Neuronal stem cell (in vitro differentiated cells): ENCODE data around the gene DTL.
A peak's percentile ranks its signal among the peaks of the same experiment; 100 is the strongest.

Source experiments
- DNase-seq: peaks from one replicate; pipeline ENCODE4 v3.0.0-alpha.2; 2013; ENCODE audit warnings: low spot score
- H2AFZ ChIP-seq: one replicate; pipeline ENCODE4 v1.6.1; 2013; ENCODE audit warnings: mild to moderate bottlenecking, low read length, inconsistent platforms
- H2AK5ac ChIP-seq: 2 replicates; pipeline ENCODE4 v1.6.1; 2013; ENCODE audit warnings: low read depth, mild to moderate bottlenecking, inconsistent platforms, low read length, moderate library complexity, mixed read lengths
- H2BK120ac ChIP-seq: 2 replicates; pipeline ENCODE4 v1.6.1; 2013; ENCODE audit warnings: low read depth, mild to moderate bottlenecking, inconsistent platforms, low read length, moderate library complexity, mixed read lengths
- H2BK12ac ChIP-seq: one replicate; pipeline ENCODE4 v1.6.1; 2013; ENCODE audit warnings: low read length, inconsistent platforms
- H2BK15ac ChIP-seq: 2 replicates; pipeline ENCODE4 v1.6.1; 2013; ENCODE audit warnings: mild to moderate bottlenecking, low read length, inconsistent platforms, mixed read lengths
- H2BK5ac ChIP-seq: one replicate; pipeline ENCODE4 v1.6.1; 2013; ENCODE audit warnings: inconsistent platforms, mild to moderate bottlenecking, low read length, moderate library complexity
- H3K14ac ChIP-seq: one replicate; pipeline ENCODE4 v1.6.1; 2013; ENCODE audit warnings: low read length, inconsistent platforms
- H3K18ac ChIP-seq: 2 replicates; pipeline ENCODE4 v1.6.1; 2013; ENCODE audit warnings: low read length, inconsistent platforms
- H3K23ac ChIP-seq: 2 replicates; pipeline ENCODE4 v1.6.1; 2013; ENCODE audit warnings: low read depth, mild to moderate bottlenecking, mixed read lengths, low read length, inconsistent platforms; ENCODE audit not compliant: poor library complexity
- H3K27ac ChIP-seq: replicated peaks from 3 replicates; pipeline ENCODE4 v1.5.1; 2013; ENCODE audit warnings: low read length, inconsistent platforms
- H3K27me3 ChIP-seq, 3 experiments: 2 replicates each; pipeline ENCODE4 v1.6.1; 2013; ENCODE audit warnings: low read length in 3 of 3, mild to moderate bottlenecking in 2 of 3, inconsistent platforms in 1 of 3, low read depth in 1 of 3, mixed read lengths in 1 of 3, moderate library complexity in 1 of 3; ENCODE audit not compliant: control insufficient read depth in 3 of 3, insufficient read depth in 3 of 3
- H3K36me3 ChIP-seq, 2 donors: replicated peaks in 1 of 2; 2 replicates each; pipeline ENCODE4 v1.6.1; 2013; ENCODE audit warnings: low read length in 2 of 2; ENCODE audit not compliant: control insufficient read depth in 2 of 2, insufficient read depth in 2 of 2
- H3K4ac ChIP-seq: 2 replicates; pipeline ENCODE4 v1.6.1; 2013; ENCODE audit warnings: inconsistent platforms, mild to moderate bottlenecking, low read length, moderate library complexity
- H3K4me1 ChIP-seq, 2 donors: 1 replicate in 1 of 2; 2 replicates in 1 of 2; pipeline ENCODE4 v1.6.1; 2013; ENCODE audit warnings: low read length in 2 of 2, low read depth in 1 of 2; ENCODE audit not compliant: control insufficient read depth in 2 of 2, insufficient read depth in 1 of 2
- H3K4me2 ChIP-seq: one replicate; pipeline ENCODE4 v1.6.1; 2013; ENCODE audit warnings: mild to moderate bottlenecking, low read length, inconsistent platforms; ENCODE audit not compliant: insufficient read depth, poor library complexity, severe bottlenecking
- H3K4me3 ChIP-seq, 2 donors: 2 replicates each; pipeline ENCODE4 v1.5.1; 2013; ENCODE audit warnings: low read length in 2 of 2, mild to moderate bottlenecking in 2 of 2, inconsistent platforms in 1 of 2, moderate library complexity in 1 of 2
- H3K79me1 ChIP-seq: one replicate; pipeline ENCODE4 v1.6.1; 2013; ENCODE audit warnings: low read depth, mild to moderate bottlenecking, inconsistent platforms, low read length, moderate library complexity
- H3K9ac ChIP-seq: one replicate; pipeline ENCODE4 v1.6.1; 2013; ENCODE audit warnings: mild to moderate bottlenecking, low read depth, low read length, inconsistent platforms; ENCODE audit not compliant: poor library complexity
- H3K9me3 ChIP-seq, 2 donors: replicated peaks in 1 of 2; 2 replicates each; pipeline versions ENCODE3 to v1.6.1; 2013; ENCODE audit warnings: low read length in 2 of 2, mild to moderate bottlenecking in 2 of 2, inconsistent platforms in 1 of 2, low read depth in 1 of 2, mixed read lengths in 1 of 2, moderate library complexity in 1 of 2; ENCODE audit not compliant: control insufficient read depth in 2 of 2, insufficient read depth in 1 of 2
- H4K8ac ChIP-seq: one replicate; pipeline ENCODE4 v1.6.1; 2013; ENCODE audit warnings: low read depth, mild to moderate bottlenecking, inconsistent platforms, low read length, moderate library complexity
- H4K91ac ChIP-seq: one replicate; pipeline ENCODE4 v1.6.1; 2013; ENCODE audit warnings: low read length, low read depth, mild to moderate bottlenecking, inconsistent platforms; ENCODE audit not compliant: poor library complexity
- WGBS, 2 donors: extraction: QIAGEN DNeasy Blood & Tissue Kit; methylation state at CpG; one replicate each; pipeline ENCODE4 v1.1.7; 2013; ENCODE audit warnings: missing lambda C conversion rate in 2 of 2, mixed read lengths in 1 of 2; ENCODE audit not compliant: insufficient read length in 2 of 2, insufficient replicate concordance in 1 of 2; ENCODE audit errors: extremely low coverage in 2 of 2; 5-methylcytosine and 5-hydroxymethylcytosine counted together

Gene DTL

DNA sequence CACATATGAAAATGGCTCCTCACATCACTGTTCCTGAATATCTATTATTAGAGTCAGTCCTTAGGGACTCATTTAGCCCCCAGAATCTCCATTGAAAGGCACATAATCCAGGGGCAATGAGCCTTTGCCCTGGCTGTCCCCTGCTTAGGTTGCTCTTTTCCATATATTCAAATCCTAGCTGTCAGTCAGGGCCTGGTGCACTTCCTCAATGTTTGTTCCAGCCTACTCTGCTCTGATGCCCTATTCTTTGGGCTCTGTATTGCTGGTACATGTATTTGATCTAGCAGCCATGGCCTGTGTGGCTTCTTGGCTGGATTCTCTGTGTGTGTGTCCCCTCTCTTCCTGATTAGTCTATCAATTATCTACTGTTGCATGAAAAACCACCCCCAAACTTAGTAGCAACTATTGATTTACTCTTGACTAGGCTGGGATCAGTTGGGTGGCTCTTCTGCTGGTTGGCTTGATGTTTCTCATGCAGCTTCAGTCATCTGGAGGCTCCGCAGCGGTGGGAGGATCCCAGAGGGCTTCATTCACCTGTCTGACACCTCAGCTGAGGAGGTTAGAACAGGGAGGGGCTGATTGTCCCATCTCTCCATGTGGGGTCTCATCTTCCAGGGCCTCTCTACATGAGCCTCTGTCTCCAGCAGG is 107.5 kb downstream of the DTL start:
- Histone ChIP-seq H2BK5ac (no peak overlapping the region), H3K9me3 (no peaks in the 10 kb centered on the region), H3K9ac (no peak overlapping the region), H3K4me2 (no peak overlapping the region), H4K8ac (no peak overlapping the region), H2BK15ac (no peak overlapping the region), H3K36me3 (peaks cover 0 to 8% of the 10 kb centered on the region in 2 donors), H3K14ac (no peak overlapping the region), H3K4me1 (peaks cover 0 to 2% of the 10 kb centered on the region in 2 donors), H3K4me3 (no peak overlapping the region), H3K23ac (no peak overlapping the region), H2AK5ac (no peak overlapping the region), H2BK12ac (no peak overlapping the region), H3K27me3 (no peaks in the 10 kb centered on the region), H3K27ac (no peak overlapping the region), H3K18ac (no peak overlapping the region), H2BK120ac (no peak overlapping the region), H3K79me1 (no peaks in the 10 kb centered on the region), H4K91ac (no peak overlapping the region), H3K4ac (no peak overlapping the region), H2AFZ (no peak overlapping the region)
- DNase-seq: no peak
- no CpG with 5 or more reads among the region's 2 CpGs for WGBS, 2 donors

DNA sequence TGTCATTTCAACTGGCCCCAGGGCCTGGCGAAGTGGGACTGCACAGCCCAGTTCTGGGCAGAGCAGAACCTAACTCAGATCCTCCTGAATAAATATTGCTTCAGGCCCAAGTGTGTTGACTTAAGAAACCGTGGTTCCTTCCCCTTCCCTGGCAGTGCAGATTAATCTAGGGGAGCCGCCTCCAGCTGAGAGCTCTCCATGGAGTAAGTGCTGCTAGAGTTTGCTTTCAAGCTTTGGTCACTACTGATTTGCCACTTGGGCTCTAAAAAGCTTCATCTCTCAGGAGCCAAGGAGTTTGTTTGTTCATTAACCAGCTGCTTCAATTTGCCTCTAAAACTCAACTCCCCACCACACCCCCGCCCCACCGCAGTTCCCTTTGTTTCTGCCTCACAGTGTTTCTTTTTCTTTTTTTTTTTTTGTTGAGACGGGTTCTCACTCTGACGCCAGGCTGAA is 112.1 kb downstream of the DTL start:
- Histone ChIP-seq H3K14ac (no peak overlapping the region), H3K36me3 (no peaks in the 10 kb centered on the region), H2BK5ac (no peak overlapping the region), H3K27ac (no peak overlapping the region), H3K18ac (no peak overlapping the region), H3K4ac (no peak overlapping the region), H2BK120ac (no peak overlapping the region), H3K4me2 (no peak overlapping the region), H2AK5ac (no peak overlapping the region), H3K27me3 (no peaks in the 10 kb centered on the region), H3K4me1 (peaks cover 0 to 2% of the 10 kb centered on the region in 2 donors), H3K9ac (no peak overlapping the region), H3K4me3 (no peak overlapping the region), H3K79me1 (no peaks in the 10 kb centered on the region), H2AFZ (no peak overlapping the region), H4K8ac (no peak overlapping the region), H2BK15ac (no peak overlapping the region), H3K23ac (no peak overlapping the region), H2BK12ac (no peak overlapping the region), H3K9me3 (no peaks in the 10 kb centered on the region), H4K91ac (no peak overlapping the region)
- no CpG with 5 or more reads among the region's 7 CpGs for WGBS, 2 donors
- no peak for DNase-seq

DNA sequence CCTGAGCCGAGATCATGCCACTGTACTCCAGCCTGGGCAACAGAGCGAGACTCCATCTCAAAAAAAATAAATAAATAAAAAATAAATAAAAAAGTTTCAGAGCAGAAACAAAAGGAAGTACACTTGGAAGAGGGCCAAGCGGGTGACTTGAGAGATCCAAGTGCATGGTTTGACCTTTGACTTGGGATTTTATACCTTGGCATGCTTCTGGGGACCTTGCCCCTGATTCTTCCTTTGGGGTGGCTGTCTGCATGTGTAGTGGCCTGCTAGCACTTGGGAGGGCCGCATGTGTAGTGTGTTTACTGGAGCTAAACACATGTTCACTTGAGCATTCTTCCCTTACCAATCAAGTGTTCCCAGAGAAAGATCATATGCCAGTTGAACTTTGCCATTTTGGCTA is 114.0 kb downstream of the DTL start:
- Histone ChIP-seq H4K91ac (no peak overlapping the region), H2BK15ac (no peak overlapping the region), H3K79me1 (no peaks in the 10 kb centered on the region), H2BK120ac (no peak overlapping the region), H3K4me2 (no peak overlapping the region), H2BK12ac (no peak overlapping the region), H3K4ac (no peak overlapping the region), H3K18ac (no peak overlapping the region), H2AK5ac (no peak overlapping the region), H3K4me3 (no peak overlapping the region), H3K4me1 (peaks cover 0 to 2% of the 10 kb centered on the region in 2 donors), H3K23ac (no peak overlapping the region), H3K9me3 (no peaks in the 10 kb centered on the region), H3K9ac (no peak overlapping the region), H4K8ac (no peak overlapping the region), H2BK5ac (no peak overlapping the region), H3K14ac (no peak overlapping the region), H3K36me3 (no peaks in the 10 kb centered on the region), H3K27me3 (no peaks in the 10 kb centered on the region), H2AFZ (no peak overlapping the region), H3K27ac (no peak overlapping the region)
- DNase-seq: no peak
- WGBS, 2 donors: no CpG with 5 or more reads among the region's 4 CpGs

GRCh38 chr1:212152308-212152693 is 116.8 kb downstream of the DTL start:
- Histone ChIP-seq H3K14ac (no peak overlapping the region), H2AK5ac (no peak overlapping the region), H3K79me1 (no peaks in the 10 kb centered on the region), H3K4me1 (peaks cover 0 to 2% of the 10 kb centered on the region in 2 donors), H2BK120ac (no peak overlapping the region), H3K36me3 (no peaks in the 10 kb centered on the region), H2BK12ac (no peak overlapping the region), H3K27ac (no peak overlapping the region), H4K8ac (peak overlapping the region; percentile 92), H3K23ac (no peak overlapping the region), H3K4me3 (no peak overlapping the region), H3K9ac (no peak overlapping the region), H3K4ac (no peak overlapping the region), H3K4me2 (no peak overlapping the region), H2BK5ac (no peak overlapping the region), H3K18ac (no peak overlapping the region), H2BK15ac (no peak overlapping the region), H2AFZ (no peak overlapping the region), H3K9me3 (peaks cover 0 to 1% of the 10 kb centered on the region in 2 donors), H4K91ac (no peak overlapping the region), H3K27me3 (no peaks in the 10 kb centered on the region)
- WGBS, 2 donors: no CpG with 5 or more reads among the region's 2 CpGs
- no peak for DNase-seq
